ENCODE data around the gene METTL25. TPM values are rescaled to one million over a fixed set of nuclear protein-coding genes. Genes with fewer than 3 reads are reported as not detected.

Gene METTL25
- total and polyA plus RNA-seq, 7 donors, result 2.2 to 14.4 (median 7.0) TPM

- H3K36me3 ChIP-seq (ENCODE audit: insufficient read depth in 1 of 2, low read depth in 1 of 2), result no peaks in the 10 kb centered on the region
- no peak overlapping the region for H3K27ac ChIP-seq
- ATAC-seq (no peak), DNase-seq (no peak)
- intact Hi-C loops (cut with DNase I), result no loop called here
- WGBS, 3 donors, result 91 to 94% (median 92%) methylated on average over 5 of the region's 5 CpGs
- H3K4me1 ChIP-seq, result no peaks in the 10 kb centered on the region
- TF ChIP-seq CTCF (IDR thresholded peaks at IDR 0.05), result no peak
- no peak overlapping the region for H3K4me3 ChIP-seq
- H3K9me3 ChIP-seq, result no peaks in the 10 kb centered on the region
- no peaks in the 10 kb centered on the region for H3K27me3 ChIP-seq (ENCODE audit: insufficient read depth in 3 of 3, low read length in 2 of 3)
Observed at GRCh38 chr12:82517808-82518207, 159.5 kb downstream of the METTL25 start.

- Histone ChIP-seq H3K4me3 (no peak overlapping the region), H3K36me3 (ENCODE audit: insufficient read depth in 1 of 2, low read depth in 1 of 2) (no peaks in the 10 kb centered on the region), H3K4me1 (no peaks in the 10 kb centered on the region), H3K9me3 (no peaks in the 10 kb centered on the region), H3K27ac (no peak overlapping the region), H3K27me3 (ENCODE audit: insufficient read depth in 3 of 3, low read length in 2 of 3) (no peaks in the 10 kb centered on the region)
- no peak for TF ChIP-seq CTCF (IDR thresholded peaks at IDR 0.05)
- intact Hi-C loops (cut with DNase I), result no loop called here
- ATAC-seq, result no peak
- no peak for DNase-seq
Observed at GRCh38 chr12:82519510-82519909, 161.2 kb downstream of the METTL25 start.

GRCh38 chr12:82522285-82522684, 164.0 kb downstream of the METTL25 start:
- no peaks in the 10 kb centered on the region for H3K36me3 ChIP-seq (ENCODE audit: insufficient read depth in 1 of 2, low read depth in 1 of 2)
- H3K9me3 ChIP-seq, result no peaks in the 10 kb centered on the region
- no peaks in the 10 kb centered on the region for H3K4me1 ChIP-seq
- no peak for TF ChIP-seq CTCF (IDR thresholded peaks at IDR 0.05)
- H3K27me3 ChIP-seq (ENCODE audit: insufficient read depth in 3 of 3, low read length in 2 of 3), result no peaks in the 10 kb centered on the region
- no peak overlapping the region for H3K4me3 ChIP-seq
- intact Hi-C loops (cut with DNase I), result no loop called here
- ATAC-seq, result no peak
- WGBS, 3 donors, result 89 to 91% (median 90%) methylated on average over 4 of the region's 4 CpGs
- no peak for DNase-seq
- H3K27ac ChIP-seq, result no peak overlapping the region

GRCh38 chr12:82522762-82523161, 164.4 kb downstream of the METTL25 start:
- no peaks in the 10 kb centered on the region for H3K9me3 ChIP-seq
- intact Hi-C loops (cut with DNase I), result no loop called here
- H3K36me3 ChIP-seq (ENCODE audit: insufficient read depth in 1 of 2, low read depth in 1 of 2), result no peaks in the 10 kb centered on the region
- DNase-seq (no peak), ATAC-seq (no peak)
- H3K4me3 ChIP-seq, result no peak overlapping the region
- H3K27ac ChIP-seq, result no peak overlapping the region
- H3K4me1 ChIP-seq, result no peaks in the 10 kb centered on the region
- H3K27me3 ChIP-seq (ENCODE audit: insufficient read depth in 3 of 3, low read length in 2 of 3), result no peaks in the 10 kb centered on the region
- no peak for TF ChIP-seq CTCF (IDR thresholded peaks at IDR 0.05)

- TF ChIP-seq CTCF (IDR thresholded peaks at IDR 0.05), result no peak
- H3K4me1 ChIP-seq, result no peaks in the 10 kb centered on the region
- DNase-seq (no peak), ATAC-seq (no peak)
- H3K27me3 ChIP-seq (ENCODE audit: insufficient read depth in 3 of 3, low read length in 2 of 3), result no peaks in the 10 kb centered on the region
- no peaks in the 10 kb centered on the region for H3K36me3 ChIP-seq (ENCODE audit: insufficient read depth in 1 of 2, low read depth in 1 of 2)
- 54 to 60% (median 56%) methylated on average over 3 of the region's 3 CpGs for WGBS, 3 donors
- no peak overlapping the region for H3K4me3 ChIP-seq
- intact Hi-C loops (cut with DNase I), result no loop called here
- H3K9me3 ChIP-seq, result no peaks in the 10 kb centered on the region
- H3K27ac ChIP-seq, result no peak overlapping the region
Observed at GRCh38 chr12:82523996-82524395, 165.7 kb downstream of the METTL25 start.
